NB4 (cell line): Measurements from ENCODE around the gene CCBE1.

Source experiments
- DNase-seq: peaks from one replicate; pipeline ENCODE4 v3.0.0; 2010; ENCODE audit warnings: low read depth
- H3K4me3 ChIP-seq: one replicate; pipeline ENCODE4 v1.5.1; 2011; ENCODE audit warnings: mild to moderate bottlenecking, low read depth, low read length, moderate library complexity
- MYC ChIP-seq: IDR thresholded peaks from 2 replicates; pipeline ENCODE4 v1.6.1; 2011; ENCODE audit warnings: low read depth, low read length
- POLR2A ChIP-seq: IDR thresholded peaks from 2 replicates; pipeline ENCODE4 v1.6.1; 2011; ENCODE audit warnings: mild to moderate bottlenecking; ENCODE audit not compliant: insufficient read length; ENCODE audit errors: extremely low read depth
- TF ChIP-seq, protein P1 (sequence below): IDR thresholded peaks from 2 replicates; pipeline ENCODE4 v1.6.1; 2011; ENCODE audit warnings: low read depth, low read length
- TF ChIP-seq, protein P2 (sequence below): IDR thresholded peaks from one replicate; pipeline ENCODE4 v1.5.1; 2012; ENCODE audit warnings: low read depth, low read length

Gene CCBE1

DNA sequence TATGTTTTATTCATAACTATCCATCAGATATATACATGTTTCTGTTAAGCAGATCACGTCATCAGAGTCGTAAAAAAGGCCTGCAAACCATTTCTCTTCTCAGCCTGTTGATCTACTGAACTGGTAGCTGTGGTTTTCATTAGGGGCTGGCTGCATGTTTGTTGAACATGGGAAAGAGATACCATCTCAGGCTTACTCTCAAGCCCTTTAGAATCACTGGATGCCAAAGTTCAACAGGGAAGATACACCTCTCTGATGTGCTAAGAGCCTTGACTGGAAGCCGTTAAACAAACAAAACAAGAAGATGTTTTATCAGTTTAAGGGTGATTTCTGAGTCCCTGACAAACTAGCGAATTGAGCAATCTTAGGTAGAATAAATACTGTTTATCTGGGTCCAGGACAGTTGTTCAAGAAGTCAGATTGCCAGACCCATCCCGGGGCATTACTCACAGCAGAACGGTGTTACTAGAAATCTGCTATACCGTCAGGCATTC, 243.7 kb downstream of the CCBE1 start:
- no peak overlapping the region for H3K4me3 ChIP-seq
- DNase-seq: no peak
- no peak for TF ChIP-seq POLR2A
- TF ChIP-seq, protein P1, sequence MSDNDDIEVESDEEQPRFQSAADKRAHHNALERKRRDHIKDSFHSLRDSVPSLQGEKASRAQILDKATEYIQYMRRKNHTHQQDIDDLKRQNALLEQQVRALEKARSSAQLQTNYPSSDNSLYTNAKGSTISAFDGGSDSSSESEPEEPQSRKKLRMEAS: no peak
- no peak for TF ChIP-seq MYC
- TF ChIP-seq, protein P2, sequence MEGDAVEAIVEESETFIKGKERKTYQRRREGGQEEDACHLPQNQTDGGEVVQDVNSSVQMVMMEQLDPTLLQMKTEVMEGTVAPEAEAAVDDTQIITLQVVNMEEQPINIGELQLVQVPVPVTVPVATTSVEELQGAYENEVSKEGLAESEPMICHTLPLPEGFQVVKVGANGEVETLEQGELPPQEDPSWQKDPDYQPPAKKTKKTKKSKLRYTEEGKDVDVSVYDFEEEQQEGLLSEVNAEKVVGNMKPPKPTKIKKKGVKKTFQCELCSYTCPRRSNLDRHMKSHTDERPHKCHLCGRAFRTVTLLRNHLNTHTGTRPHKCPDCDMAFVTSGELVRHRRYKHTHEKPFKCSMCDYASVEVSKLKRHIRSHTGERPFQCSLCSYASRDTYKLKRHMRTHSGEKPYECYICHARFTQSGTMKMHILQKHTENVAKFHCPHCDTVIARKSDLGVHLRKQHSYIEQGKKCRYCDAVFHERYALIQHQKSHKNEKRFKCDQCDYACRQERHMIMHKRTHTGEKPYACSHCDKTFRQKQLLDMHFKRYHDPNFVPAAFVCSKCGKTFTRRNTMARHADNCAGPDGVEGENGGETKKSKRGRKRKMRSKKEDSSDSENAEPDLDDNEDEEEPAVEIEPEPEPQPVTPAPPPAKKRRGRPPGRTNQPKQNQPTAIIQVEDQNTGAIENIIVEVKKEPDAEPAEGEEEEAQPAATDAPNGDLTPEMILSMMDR: no peak

DNA sequence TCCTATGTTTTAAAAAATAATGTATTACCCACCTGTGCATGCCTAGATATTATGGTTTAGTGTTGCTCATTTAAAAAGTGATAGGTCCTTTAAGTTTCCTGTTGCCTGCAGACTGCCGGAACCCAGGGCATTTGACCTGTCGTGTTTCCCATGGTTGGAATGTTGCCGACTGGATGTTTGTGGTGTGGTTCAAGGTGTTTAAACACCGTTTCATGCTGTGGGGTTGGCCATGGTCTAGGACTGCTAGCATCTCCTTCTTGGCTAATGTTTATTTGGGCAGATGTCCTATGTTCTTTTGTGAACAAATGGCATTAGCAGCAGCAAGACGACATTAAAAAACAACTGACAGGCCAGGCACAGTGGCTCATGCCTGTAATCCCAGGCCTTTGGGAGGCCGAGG, 245.3 kb downstream of the CCBE1 start:
- TF ChIP-seq, protein P2: no peak
- TF ChIP-seq POLR2A (no peak), MYC (no peak)
- DNase-seq: no peak
- no peak overlapping the region for H3K4me3 ChIP-seq

DNA sequence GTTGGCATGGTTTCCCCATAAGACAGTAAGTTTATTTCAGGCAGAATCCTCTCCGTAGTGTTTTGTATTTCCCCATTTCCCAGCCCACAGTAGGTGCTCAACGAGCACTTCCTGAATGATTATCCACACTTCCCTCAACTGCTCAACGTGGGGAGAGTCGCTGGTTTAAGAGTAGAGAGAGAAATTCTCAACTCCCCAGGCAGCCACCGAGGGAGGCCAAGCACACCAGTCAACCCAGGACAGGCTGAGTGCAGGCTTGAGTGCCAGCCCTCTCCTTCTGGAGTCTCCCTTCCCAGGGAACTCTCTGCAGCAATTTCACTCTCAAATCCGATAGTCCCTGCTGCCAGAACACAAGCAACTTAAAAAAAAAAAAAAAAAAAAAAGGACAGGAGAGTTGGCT, 246.2 kb downstream of the CCBE1 start:
- DNase-seq: no peak
- TF ChIP-seq POLR2A: no peak
- TF ChIP-seq, protein P1: no peak
- TF ChIP-seq, protein P2: no peak
- TF ChIP-seq MYC: no peak
- no peak overlapping the region for H3K4me3 ChIP-seq

DNA sequence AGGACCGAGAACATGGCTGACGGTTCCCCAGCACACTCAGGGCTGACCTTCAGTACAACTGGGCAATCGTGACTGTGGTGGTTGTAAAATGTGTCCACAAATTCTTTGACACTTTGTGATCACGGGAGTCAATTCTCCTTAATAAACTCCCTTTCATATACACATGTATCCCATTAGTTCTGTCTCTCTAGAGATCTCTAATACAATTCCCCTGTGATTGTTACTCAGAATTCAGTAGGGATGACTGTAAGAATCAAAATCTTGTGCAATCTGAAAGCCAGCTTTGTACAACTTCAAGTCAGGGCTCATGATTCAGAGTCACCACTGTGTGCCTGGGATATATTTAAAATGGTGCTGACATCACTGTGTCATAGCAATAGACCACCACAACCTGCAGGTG, 248.7 kb downstream of the CCBE1 start:
- H3K4me3 ChIP-seq: no peak overlapping the region
- TF ChIP-seq, protein P1: no peak
- no peak for TF ChIP-seq POLR2A
- TF ChIP-seq MYC: no peak
- TF ChIP-seq, protein P2: no peak
- DNase-seq: no peak

DNA sequence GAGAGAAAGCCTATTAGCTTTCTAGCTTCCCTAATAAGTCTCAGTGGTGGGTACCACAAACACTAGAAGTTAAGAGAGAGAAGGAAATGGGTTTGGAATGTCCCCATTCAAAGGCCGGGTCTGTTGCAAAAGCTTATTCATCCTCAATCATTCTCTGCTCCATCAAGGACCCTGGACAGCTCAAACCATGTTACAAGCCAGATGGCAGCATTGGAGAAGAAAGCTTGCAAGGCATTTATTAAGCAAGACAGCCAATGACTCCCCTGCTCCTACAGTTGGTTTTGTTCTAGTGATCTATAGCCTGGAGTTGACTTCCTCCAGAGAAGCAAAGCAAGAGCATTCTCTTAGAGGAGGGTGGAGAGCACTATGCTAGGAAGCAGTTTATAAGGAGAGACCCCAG, 251.2 kb downstream of the CCBE1 start:
- peak; percentile 17 for DNase-seq
- H3K4me3 ChIP-seq: no peak overlapping the region
- no peak for TF ChIP-seq MYC
- TF ChIP-seq POLR2A: no peak
- TF ChIP-seq, protein P1: no peak
- TF ChIP-seq, protein P2: no peak

DNA sequence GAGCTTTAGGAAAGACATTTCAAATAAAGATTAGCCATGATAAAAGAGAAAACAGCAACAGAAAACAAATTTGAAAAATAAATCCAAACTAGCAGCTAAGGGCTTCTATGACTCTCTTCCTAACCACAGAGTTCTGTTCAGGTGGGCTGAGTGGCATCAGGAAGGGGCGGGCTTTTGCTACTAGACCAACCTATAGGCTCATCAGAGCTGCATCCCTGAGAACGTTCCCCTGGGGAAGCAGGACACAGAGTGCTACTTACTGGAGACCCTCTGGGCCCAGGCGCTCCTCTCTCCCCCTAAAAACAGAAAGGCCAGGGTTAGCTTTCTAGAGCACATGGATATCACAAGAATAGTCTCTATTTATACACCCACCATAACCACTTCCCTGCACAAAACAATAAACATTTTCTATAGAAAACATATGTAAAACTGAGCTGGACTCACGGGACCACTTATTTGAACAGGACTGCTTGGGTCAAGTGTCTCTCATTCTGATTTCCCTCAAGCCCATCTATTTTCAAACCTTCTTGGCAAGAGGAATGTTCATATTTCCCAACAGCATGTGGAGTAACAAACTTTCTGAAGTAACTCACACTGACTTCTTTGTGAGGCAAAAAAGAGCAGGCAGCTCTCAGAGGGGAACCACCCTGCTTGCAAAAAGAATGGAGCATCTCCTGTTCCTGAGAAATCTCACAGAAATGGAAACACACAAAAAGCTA, 259.2 kb downstream of the CCBE1 start:
- H3K4me3 ChIP-seq: no peak overlapping the region
- DNase-seq: no peak
- TF ChIP-seq, protein P2: no peak
- TF ChIP-seq MYC (no peak), POLR2A (no peak)
- TF ChIP-seq, protein P1: no peak
